K562 (cell line): ENCODE results near the gene DEFB113. TPM values are rescaled to one million over a fixed set of nuclear protein-coding genes. Genes with fewer than 3 reads are reported as not detected.

Experiments
- ATAC-seq: fragments of 200-7000 bp; cut with Tn5 transposase; 3 replicates; pipeline ENCODE4 v1.9.1; 2020; ENCODE audit warnings: moderate library complexity
- BruUV-seq: library from RNA; stranded (reverse); fragments of 400-500 nt; replicated peaks from 2 replicates; lab custom pipeline; 2021; lab: Mats Ljungman, UMichigan
- CTCF ChIA-PET: fragments of 300-600 bp; formaldehyde crosslinking; extraction: SDS; loops from one replicate; lab custom pipeline; 2021; ENCODE audit warnings: low intra/inter-chr PET ratio; lab: Yijun Ruan, JAX
- POLR2A ChIA-PET: fragments of 300-600, 350-650 bp; sonication (Branson Sonifier 250); formaldehyde crosslinking; extraction: SDS; loops from one replicate; lab custom pipeline; 2021; ENCODE audit warnings: antibody characterized with exemption, inconsistent platforms; lab: Yijun Ruan, JAX
- DNase-seq, 4 experiments: peaks; one replicate each; pipeline versions ENCODE4 v3.0.0 to v3.0.0-alpha.2; 2011 to 2018; ENCODE audit warnings: low spot score in 3 of 4, mixed read lengths in 3 of 4; ENCODE audit errors: extremely low read depth in 1 of 4
- FAIRE-seq: peaks from 2 replicates; lab custom pipeline; 2011; peaks lifted over from hg19 to GRCh38; lab: Jason Lieb, UNC
- H2AFZ ChIP-seq: 2 replicates; pipeline ENCODE4 v1.6.0; 2011; ENCODE audit warnings: low read depth, low read length, control low read depth, inconsistent platforms
- H3K27ac ChIP-seq: fragments of 200-600 bp; 3 replicates; pipeline ENCODE4 v1.8.0; 2011; ENCODE audit warnings: low read depth, mild to moderate bottlenecking, control low read depth, inconsistent platforms, low read length, moderate library complexity, mixed read lengths; ENCODE audit errors: extremely low read depth
- H3K27me3 ChIP-seq, 2 experiments: fragments of 300-600 bp in 1 of 2; 2 replicates in 1 of 2; 3 replicates in 1 of 2; pipeline versions ENCODE4 v1.6.0 to v1.8.0; 2011; ENCODE audit warnings: inconsistent platforms in 2 of 2, low read length in 2 of 2, mild to moderate bottlenecking in 1 of 2, mixed read lengths in 1 of 2, moderate library complexity in 1 of 2; ENCODE audit not compliant: control insufficient read depth in 2 of 2, insufficient read depth in 2 of 2
- H3K36me3 ChIP-seq: fragments of 300-600 bp; 3 replicates; pipeline ENCODE4 v1.8.0; 2011; ENCODE audit warnings: mild to moderate bottlenecking, low read length, inconsistent platforms; ENCODE audit not compliant: control insufficient read depth, insufficient read depth
- H3K4me1 ChIP-seq, 2 experiments: fragments of 200-600 bp in 1 of 2; replicated peaks in 1 of 2; 2 replicates in 1 of 2; 3 replicates in 1 of 2; pipeline versions ENCODE4 v1.5.1 to v1.8.0; 2011; ENCODE audit warnings: inconsistent platforms in 2 of 2, low read length in 2 of 2, mild to moderate bottlenecking in 1 of 2, mixed read lengths in 1 of 2, moderate library complexity in 1 of 2; ENCODE audit not compliant: control insufficient read depth in 2 of 2, insufficient read depth in 2 of 2
- H3K4me2 ChIP-seq: 2 replicates; pipeline ENCODE4 v1.6.1; 2011; ENCODE audit warnings: low read length, control low read depth, inconsistent platforms, mixed read lengths; ENCODE audit not compliant: insufficient read depth
- H3K4me3 ChIP-seq: fragments of 200-600 bp; sonication (generic), shearing (Covaris generic); 2 replicates; pipeline ENCODE4 v1.5.1; 2016; ENCODE audit warnings: control low read depth, inconsistent platforms
- H3K79me2 ChIP-seq: fragments of 200-600 bp; 3 replicates; pipeline ENCODE4 v1.8.0; 2011; ENCODE audit warnings: low read length, inconsistent platforms; ENCODE audit not compliant: control insufficient read depth, insufficient read depth
- H3K9ac ChIP-seq, 2 experiments: 2 replicates each; pipeline versions ENCODE4 v1.6.0 to v1.6.1; 2011; ENCODE audit warnings: low read depth in 2 of 2, low read length in 2 of 2, control low read depth in 1 of 2, inconsistent platforms in 1 of 2, mild to moderate bottlenecking in 1 of 2, mixed read lengths in 1 of 2; ENCODE audit not compliant: insufficient read depth in 1 of 2
- H3K9me1 ChIP-seq: one replicate; pipeline ENCODE4 v1.6.0; 2011; ENCODE audit warnings: inconsistent platforms, mild to moderate bottlenecking, low read length, moderate library complexity; ENCODE audit not compliant: control insufficient read depth, insufficient read depth
- H3K9me3 ChIP-seq: replicated peaks from 2 replicates; pipeline ENCODE4 v1.5.1; 2011; ENCODE audit warnings: low read depth, low read length, inconsistent platforms; ENCODE audit not compliant: control insufficient read depth, insufficient read depth
- H4K20me1 ChIP-seq: replicated peaks from 2 replicates; pipeline ENCODE4 v1.6.1; 2011; ENCODE audit warnings: low read length, inconsistent platforms, mixed read lengths; ENCODE audit not compliant: control insufficient read depth, insufficient read depth
- ATF4 ChIP-seq: fragments of 450-650 bp; formaldehyde crosslinking; IDR thresholded peaks from 2 replicates; pipeline ENCODE4 v1.4.0; 2022; ENCODE audit warnings: mild to moderate bottlenecking, moderate library complexity
- ATF7 ChIP-seq: fragments of 450-650 bp; IDR thresholded peaks from 2 replicates; pipeline ENCODE4 v1.7.1; 2014; ENCODE audit warnings: mild to moderate bottlenecking, moderate library complexity
- CEBPB ChIP-seq: fragments of 450-650 bp; IDR thresholded peaks from 2 replicates; pipeline ENCODE4 v1.6.1; 2016; ENCODE audit warnings: missing genetic modification characterization, missing compliant biosample characterization
- CEBPG ChIP-seq, 3 experiments: fragments of 200-800 bp in 1 of 3; sonication (Bioruptor generic) in 1 of 3; sonication (generic) in 1 of 3; formaldehyde crosslinking in 1 of 3; IDR thresholded peaks in 2 of 3; conservative IDR thresholded peaks in 1 of 3; 2 replicates each; pipeline versions ENCODE4 v1.6.1 to v1.8.0; 2016 to 2022; ENCODE audit warnings: missing compliant biosample characterization in 2 of 3, missing genetic modification characterization in 2 of 3, mild to moderate bottlenecking in 1 of 3, missing genetic modification reagents in 1 of 3
- HLTF ChIP-seq: fragments of 450-650 bp; IDR thresholded peaks from 2 replicates; pipeline ENCODE4 v1.6.1; 2016
- WGBS: fragments of 100-300 bp; shearing (Covaris generic); methylation state at CpG from one replicate; pipeline ENCODE4 v1.1.6; 2016; ENCODE audit warnings: low coverage, mixed read lengths; ENCODE audit not compliant: insufficient coverage; ENCODE audit errors: missing lambda C conversion rate; 5-methylcytosine and 5-hydroxymethylcytosine counted together
- in situ Hi-C: fragments of 300-500 bp; cut with MboI; formaldehyde crosslinking; loops from 4 replicates; pipeline ENCODE4 v1.15.0; 2018; ENCODE audit warnings: inconsistent platforms, mixed read lengths
- intact Hi-C: fragments of 100-400 bp; cut with micrococcal nuclease; formaldehyde crosslinking; loops from 2 replicates; pipeline ENCODE4 v1.14.2; 2022
- polyA plus RNA-seq, 8 experiments: library from polyadenylated mRNA; depleted of rRNA in 4 of 8; stranded (reverse) in 5 of 8; unstranded in 3 of 8; fragments of >200 nt; fragmentation: Nextera tagmentation in 2 of 8; fragmentation: Illumina TruSeq in 1 of 8; extraction: Ambion mirVana in 2 of 8; extraction: Trizol in 1 of 8; gene quantifications; 2 replicates each; pipeline versions ENCODE4 v1.2.1 to v1.2.3, GENCODE V29; 2011 to 2014; ENCODE audit warnings: inconsistent platforms in 1 of 8, missing spikeins in 1 of 8
- total RNA-seq, 7 experiments: library from RNA; depleted of rRNA in 6 of 7; stranded (reverse); fragments of >200 nt in 6 of 7; fragmentation: Illumina TruSeq in 2 of 7; extraction: Trizol in 2 of 7; gene quantifications; 2 replicates each; pipeline versions ENCODE4 v1.2.1 to v1.2.3, GENCODE V29; 2011 to 2021; ENCODE audit warnings: low replicate concordance in 1 of 7
- TF ChIP-seq, protein P1 (sequence below), 2 experiments: fragments of 450-650 bp; IDR thresholded peaks; 2 replicates each; pipeline ENCODE4 v1.6.1; 2016; ENCODE audit warnings: mild to moderate bottlenecking in 2 of 2, borderline replicate concordance in 1 of 2, low read depth in 1 of 2, moderate library complexity in 1 of 2
- TF ChIP-seq, protein P2 (sequence below): fragments of 450-650 bp; IDR thresholded peaks from 2 replicates; pipeline ENCODE4 v1.6.1; 2016
- TF ChIP-seq, protein P3 (sequence below): fragments of 250-450 bp; sonication (Bioruptor Pico); IDR thresholded peaks from 2 replicates; pipeline ENCODE4 v1.4.0; 2020; ENCODE audit warnings: mild to moderate bottlenecking, moderate library complexity

DEFB113 gene
- total and polyA plus RNA-seq, 9 of the 15 experiments (the other 6 are each of a cell fraction or from before 2014, with no cell fraction given), result not detected

GRCh38 chr6:49946835-49947234, 22.6 kb downstream of the DEFB113 start:
- Histone ChIP-seq H3K27me3 (no peaks in the 10 kb centered on the region), H3K27ac (no peak overlapping the region), H3K9me1 (no peaks in the 10 kb centered on the region), H3K79me2 (peaks cover 13% of the 10 kb centered on the region), H2AFZ (no peak overlapping the region), H3K4me2 (no peak overlapping the region), H3K9me3 (no peaks in the 10 kb centered on the region), H3K4me3 (no peak overlapping the region), H4K20me1 (no peaks in the 10 kb centered on the region), H3K4me1 (no peaks in the 10 kb centered on the region), H3K9ac (no peak overlapping the region), H3K36me3 (no peaks in the 10 kb centered on the region)
- no peak for ATAC-seq
- CTCF ChIA-PET, result no interaction called here
- in situ Hi-C loops (no loop called here), intact Hi-C loops (loop anchor here (5.0 kb wide), 1 partner anchor 310 kb away; the partner anchor contains the start of gene RHAG)
- no peak for DNase-seq
- POLR2A ChIA-PET, result interaction anchor here (1.2 kb wide), 1 partner anchor 17 kb away, joined by 4 read pairs; no protein-coding TSS in a partner anchor
- FAIRE-seq, result no peak
- WGBS, result 57% methylated on average over 2 of the region's 2 CpGs
- no TSS peak for BruUV-seq
- TF ChIP-seq ATF4 (CRISPR knock-in tag) (peak; percentile 50; the same call in 1 of the 2 replicates), CEBPB (peak; percentile 81), ATF7 (0 out of 2 replicates have a peak, but pooled peaks have one; percentile 31), CEBPG (CRISPR knock-in tag; IDR thresholded peaks at IDR 0.05) (peak; percentile 65), CEBPG (tag; conservative IDR thresholded peaks at IDR 0.05 in 1 of 2, IDR thresholded peaks at IDR 0.05 in 1 of 2) (peak; percentile 80 to 94), HLTF (no peak)
- TF ChIP-seq, protein P1, sequence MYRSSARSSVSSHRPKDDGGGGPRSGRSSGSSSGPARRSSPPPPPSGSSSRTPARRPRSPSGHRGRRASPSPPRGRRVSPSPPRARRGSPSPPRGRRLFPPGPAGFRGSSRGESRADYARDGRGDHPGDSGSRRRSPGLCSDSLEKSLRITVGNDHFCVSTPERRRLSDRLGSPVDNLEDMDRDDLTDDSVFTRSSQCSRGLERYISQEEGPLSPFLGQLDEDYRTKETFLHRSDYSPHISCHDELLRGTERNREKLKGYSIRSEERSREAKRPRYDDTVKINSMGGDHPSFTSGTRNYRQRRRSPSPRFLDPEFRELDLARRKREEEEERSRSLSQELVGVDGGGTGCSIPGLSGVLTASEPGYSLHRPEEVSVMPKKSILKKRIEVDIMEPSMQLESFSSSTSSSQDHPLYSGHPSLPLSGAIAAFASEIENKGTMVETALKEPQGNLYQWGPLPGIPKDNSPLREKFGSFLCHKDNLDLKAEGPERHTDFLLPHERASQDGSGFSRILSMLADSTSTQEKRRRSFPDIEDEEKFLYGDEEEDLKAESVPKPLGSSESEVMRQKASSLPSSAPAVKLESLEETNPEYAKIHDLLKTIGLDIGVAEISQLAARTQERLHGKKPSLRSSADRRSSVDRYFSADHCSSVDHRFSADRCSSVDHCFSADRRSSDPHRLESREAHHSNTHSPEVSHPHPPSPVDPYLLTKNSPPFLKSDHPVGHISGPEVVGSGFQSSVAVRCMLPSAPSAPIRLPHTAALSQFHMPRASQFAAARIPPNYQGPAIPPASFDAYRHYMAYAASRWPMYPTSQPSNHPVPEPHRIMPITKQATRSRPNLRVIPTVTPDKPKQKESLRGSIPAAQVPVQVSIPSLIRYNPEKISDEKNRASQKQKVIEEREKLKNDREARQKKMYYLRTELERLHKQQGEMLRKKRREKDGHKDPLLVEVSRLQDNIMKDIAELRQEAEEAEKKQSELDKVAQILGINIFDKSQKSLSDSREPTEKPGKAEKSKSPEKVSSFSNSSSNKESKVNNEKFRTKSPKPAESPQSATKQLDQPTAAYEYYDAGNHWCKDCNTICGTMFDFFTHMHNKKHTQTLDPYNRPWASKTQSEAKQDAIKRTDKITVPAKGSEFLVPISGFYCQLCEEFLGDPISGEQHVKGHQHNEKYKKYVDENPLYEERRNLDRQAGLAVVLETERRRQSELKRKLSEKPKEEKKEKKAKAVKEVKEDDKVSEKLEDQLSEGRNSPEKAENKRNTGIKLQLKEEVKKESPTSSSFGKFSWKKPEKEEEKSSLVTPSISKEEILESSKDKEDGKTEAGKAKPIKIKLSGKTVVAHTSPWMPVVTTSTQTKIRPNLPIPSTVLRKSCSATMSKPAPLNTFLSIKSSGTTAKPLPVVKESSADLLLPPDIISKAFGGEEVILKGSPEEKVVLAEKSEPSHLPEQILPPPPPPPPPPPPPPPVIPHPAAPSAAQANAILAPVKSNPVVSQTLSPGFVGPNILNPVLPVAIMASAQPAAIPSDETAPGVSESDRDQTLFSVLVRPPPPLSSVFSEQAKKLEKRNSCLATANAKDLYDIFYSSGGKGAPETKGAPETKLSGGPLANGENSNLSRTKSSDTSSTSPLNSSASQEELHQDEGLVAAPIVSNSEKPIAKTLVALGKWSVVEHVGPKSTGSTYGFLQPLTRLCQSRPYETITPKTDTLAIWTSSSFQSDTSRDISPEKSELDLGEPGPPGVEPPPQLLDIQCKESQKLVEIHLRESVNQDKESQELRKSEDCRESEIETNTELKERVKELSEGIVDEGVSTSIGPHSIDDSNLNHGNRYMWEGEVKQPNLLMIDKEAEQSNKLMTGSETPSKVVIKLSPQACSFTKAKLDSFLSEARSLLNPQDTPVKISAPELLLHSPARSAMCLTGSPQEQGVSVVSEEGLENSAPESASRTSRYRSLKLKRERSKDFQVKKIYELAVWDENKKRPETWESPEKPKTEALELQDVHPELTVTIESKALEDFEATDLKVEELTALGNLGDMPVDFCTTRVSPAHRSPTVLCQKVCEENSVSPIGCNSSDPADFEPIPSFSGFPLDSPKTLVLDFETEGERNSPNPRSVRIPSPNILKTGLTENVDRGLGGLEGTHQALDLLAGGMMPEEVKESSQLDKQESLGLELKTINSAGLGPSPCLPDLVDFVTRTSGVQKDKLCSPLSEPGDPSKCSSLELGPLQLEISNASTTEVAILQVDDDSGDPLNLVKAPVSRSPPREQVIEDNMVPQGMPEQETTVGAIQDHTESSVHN (IDR thresholded peaks at IDR 0.05; ENCODE audit: borderline replicate concordance in 1 of 2, low read depth in 1 of 2), result 0 out of 4 replicates have a peak, but pooled peaks of 1 of the 2 experiments have one; percentile 43
- TF ChIP-seq, protein P2, sequence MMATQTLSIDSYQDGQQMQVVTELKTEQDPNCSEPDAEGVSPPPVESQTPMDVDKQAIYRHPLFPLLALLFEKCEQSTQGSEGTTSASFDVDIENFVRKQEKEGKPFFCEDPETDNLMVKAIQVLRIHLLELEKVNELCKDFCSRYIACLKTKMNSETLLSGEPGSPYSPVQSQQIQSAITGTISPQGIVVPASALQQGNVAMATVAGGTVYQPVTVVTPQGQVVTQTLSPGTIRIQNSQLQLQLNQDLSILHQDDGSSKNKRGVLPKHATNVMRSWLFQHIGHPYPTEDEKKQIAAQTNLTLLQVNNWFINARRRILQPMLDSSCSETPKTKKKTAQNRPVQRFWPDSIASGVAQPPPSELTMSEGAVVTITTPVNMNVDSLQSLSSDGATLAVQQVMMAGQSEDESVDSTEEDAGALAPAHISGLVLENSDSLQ, result 0 out of 2 replicates have a peak, but pooled peaks have one; percentile 8
- TF ChIP-seq, protein P3, sequence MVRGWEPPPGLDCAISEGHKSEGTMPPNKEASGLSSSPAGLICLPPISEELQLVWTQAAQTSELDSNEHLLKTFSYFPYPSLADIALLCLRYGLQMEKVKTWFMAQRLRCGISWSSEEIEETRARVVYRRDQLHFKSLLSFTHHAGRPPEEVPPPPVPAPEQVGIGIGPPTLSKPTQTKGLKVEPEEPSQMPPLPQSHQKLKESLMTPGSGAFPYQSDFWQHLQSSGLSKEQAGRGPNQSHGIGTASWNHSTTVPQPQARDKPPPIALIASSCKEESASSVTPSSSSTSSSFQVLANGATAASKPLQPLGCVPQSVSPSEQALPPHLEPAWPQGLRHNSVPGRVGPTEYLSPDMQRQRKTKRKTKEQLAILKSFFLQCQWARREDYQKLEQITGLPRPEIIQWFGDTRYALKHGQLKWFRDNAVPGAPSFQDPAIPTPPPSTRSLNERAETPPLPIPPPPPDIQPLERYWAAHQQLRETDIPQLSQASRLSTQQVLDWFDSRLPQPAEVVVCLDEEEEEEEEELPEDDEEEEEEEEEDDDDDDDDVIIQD (CRISPR knock-in tag), result no peak
